SK-N-SH (cell line): ENCODE measurements around the gene HBQ1. TPM values are rescaled to one million over a fixed set of nuclear protein-coding genes. Genes with fewer than 3 reads are reported as not detected.
"Not testable (repeated sequence)": the region's sequence is repeated elsewhere in the genome, so short reads cannot be mapped to it uniquely, and the experiment has no call there.

ENCODE experiments used
- CTCF ChIA-PET: fragments of 300-600, 350-600 bp; formaldehyde crosslinking; extraction: SDS; loops from one replicate; lab custom pipeline; 2021; lab: Yijun Ruan, JAX
- POLR2A ChIA-PET: fragments of 350-600 bp; sonication (Branson Sonifier 250); formaldehyde crosslinking; extraction: SDS; loops from one replicate; lab custom pipeline; 2020; ENCODE audit warnings: antibody characterized with exemption, inconsistent platforms; lab: Yijun Ruan, JAX
- DNase-seq: peaks from one replicate; pipeline ENCODE4 v3.0.0; 2012
- H2AFZ ChIP-seq: fragments of 200-600 bp; sonication (generic); 2 replicates; pipeline ENCODE4 v1.8.1; 2016; ENCODE audit warnings: antibody characterized with exemption, mild to moderate bottlenecking, low read depth
- H3F3A ChIP-seq: fragments of 200-600 bp; sonication (generic); replicated peaks from 2 replicates; pipeline ENCODE3; 2016; ENCODE audit warnings: antibody characterized with exemption, mild to moderate bottlenecking; ENCODE audit not compliant: insufficient read depth
- H3K27ac ChIP-seq, 2 experiments: fragments of 200-500 bp in 1 of 2; fragments of 200-600 bp in 1 of 2; sonication (Bioruptor generic) in 1 of 2; sonication (generic), shearing (Covaris generic) in 1 of 2; 2 replicates each; pipeline versions ENCODE4 v1.5.1 to v1.6.1; 2014 to 2016; ENCODE audit warnings: low read depth in 2 of 2, inconsistent platforms in 1 of 2, low read length in 1 of 2, mild to moderate bottlenecking in 1 of 2, mixed read lengths in 1 of 2
- H3K27me3 ChIP-seq: fragments of 200-600 bp; sonication (generic), shearing (Covaris generic); 2 replicates; pipeline ENCODE4 v1.6.1; 2016; ENCODE audit warnings: mixed run types; ENCODE audit not compliant: insufficient read depth
- H3K36me3 ChIP-seq, 2 experiments: fragments of 200-500 bp in 1 of 2; fragments of 200-600 bp in 1 of 2; sonication (Bioruptor generic) in 1 of 2; sonication (generic) in 1 of 2; replicated peaks in 1 of 2; 2 replicates each; pipeline versions ENCODE3 to v1.5.1; 2014 to 2016; ENCODE audit warnings: low read length in 1 of 2, mild to moderate bottlenecking in 1 of 2; ENCODE audit not compliant: insufficient read depth in 2 of 2, control insufficient read depth in 1 of 2
- H3K4me1 ChIP-seq, 2 experiments: fragments of 200-500 bp in 1 of 2; fragments of 200-600 bp in 1 of 2; sonication (Bioruptor generic) in 1 of 2; sonication (generic), shearing (Covaris generic) in 1 of 2; 2 replicates each; pipeline versions ENCODE4 v1.5.1 to v1.6.1; 2014 to 2016; ENCODE audit warnings: low read depth in 1 of 2, low read length in 1 of 2, mixed run types in 1 of 2; ENCODE audit not compliant: insufficient read depth in 2 of 2, control insufficient read depth in 1 of 2
- H3K4me2 ChIP-seq: fragments of 200-600 bp; sonication (generic), shearing (Covaris generic); 2 replicates; pipeline ENCODE4 v1.6.1; 2017; ENCODE audit warnings: mixed run types
- H3K4me3 ChIP-seq, 2 experiments: fragments of 200-500 bp in 1 of 2; fragments of 200-600 bp in 1 of 2; sonication (Bioruptor generic) in 1 of 2; sonication (generic), shearing (Covaris generic) in 1 of 2; 2 replicates each; pipeline versions ENCODE4 v1.5.1 to v1.8.1; 2014 to 2016; ENCODE audit warnings: low read depth in 2 of 2, inconsistent platforms in 1 of 2, low read length in 1 of 2, mild to moderate bottlenecking in 1 of 2, mixed read lengths in 1 of 2, moderate library complexity in 1 of 2
- H3K79me2 ChIP-seq: fragments of 200-600 bp; sonication (generic); 2 replicates; pipeline ENCODE4 v1.8.1; 2017; ENCODE audit warnings: mild to moderate bottlenecking; ENCODE audit not compliant: insufficient read depth
- H3K9ac ChIP-seq: fragments of 200-600 bp; sonication (generic); 2 replicates; pipeline ENCODE4 v1.6.1; 2017; ENCODE audit warnings: mixed run types
- H3K9me2 ChIP-seq: fragments of 200-600 bp; sonication (generic); 2 replicates; pipeline ENCODE4 v1.6.1; 2017; ENCODE audit warnings: mixed run types
- H3K9me3 ChIP-seq: fragments of 200-600 bp; sonication (generic); 2 replicates; pipeline ENCODE4 v1.6.1; 2017; ENCODE audit warnings: mixed run types, mild to moderate bottlenecking, moderate library complexity
- H4K20me1 ChIP-seq: fragments of 200-600 bp; sonication (generic); 2 replicates; pipeline ENCODE4 v1.6.1; 2017; ENCODE audit warnings: mild to moderate bottlenecking, mixed run types; ENCODE audit not compliant: insufficient read depth
- EZH2phosphoT487 ChIP-seq: fragments of 200-600 bp; sonication (generic); IDR thresholded peaks from 2 replicates; pipeline ENCODE4 v1.6.1; 2017; ENCODE audit warnings: low read depth, mixed run types, mild to moderate bottlenecking, antibody characterized with exemption, moderate library complexity, borderline replicate concordance
- FOXJ3 ChIP-seq: sonication (generic); formaldehyde crosslinking; IDR thresholded peaks from 2 replicates; pipeline ENCODE4 v1.5.1; 2020; ENCODE audit warnings: mild to moderate bottlenecking, missing genetic modification reagents
- FOXM1 ChIP-seq: IDR thresholded peaks from 2 replicates; pipeline ENCODE4 v1.4.0; 2012; ENCODE audit warnings: low read depth, mild to moderate bottlenecking
- GATA2 ChIP-seq: sonication (generic); formaldehyde crosslinking; IDR thresholded peaks from 2 replicates; pipeline ENCODE4 v1.5.0; 2020; ENCODE audit warnings: mild to moderate bottlenecking, missing genetic modification reagents
- NFIC ChIP-seq: IDR thresholded peaks from 2 replicates; pipeline ENCODE4 v1.4.0; 2012; ENCODE audit warnings: borderline replicate concordance
- TAF1 ChIP-seq: IDR thresholded peaks from 2 replicates; pipeline ENCODE4 v1.6.1; 2012; ENCODE audit warnings: low read depth, mild to moderate bottlenecking, low read length, moderate library complexity, borderline replicate concordance
- WGBS: methylation state at CpG from one replicate; pipeline ENCODE4 v1.1.6; 2017; ENCODE audit warnings: low lambda C conversion rate; 5-methylcytosine and 5-hydroxymethylcytosine counted together
- polyA plus RNA-seq, 3 experiments: library from polyadenylated mRNA; depleted of rRNA; stranded (reverse); fragments of >200 nt; gene quantifications; 2 replicates each; pipeline ENCODE4 v1.2.3, GENCODE V29; 2012
- TF ChIP-seq, protein P1 (sequence below): IDR thresholded peaks from 2 replicates; pipeline ENCODE4 v1.4.0; 2012; ENCODE audit warnings: low read depth
- TF ChIP-seq, protein P2 (sequence below): IDR thresholded peaks from 2 replicates; pipeline ENCODE4; 2012

Gene HBQ1
- polyA plus RNA-seq, 1 of the 3 experiments (the other 2 are of a cell fraction) = 5.2 TPM

DNA sequence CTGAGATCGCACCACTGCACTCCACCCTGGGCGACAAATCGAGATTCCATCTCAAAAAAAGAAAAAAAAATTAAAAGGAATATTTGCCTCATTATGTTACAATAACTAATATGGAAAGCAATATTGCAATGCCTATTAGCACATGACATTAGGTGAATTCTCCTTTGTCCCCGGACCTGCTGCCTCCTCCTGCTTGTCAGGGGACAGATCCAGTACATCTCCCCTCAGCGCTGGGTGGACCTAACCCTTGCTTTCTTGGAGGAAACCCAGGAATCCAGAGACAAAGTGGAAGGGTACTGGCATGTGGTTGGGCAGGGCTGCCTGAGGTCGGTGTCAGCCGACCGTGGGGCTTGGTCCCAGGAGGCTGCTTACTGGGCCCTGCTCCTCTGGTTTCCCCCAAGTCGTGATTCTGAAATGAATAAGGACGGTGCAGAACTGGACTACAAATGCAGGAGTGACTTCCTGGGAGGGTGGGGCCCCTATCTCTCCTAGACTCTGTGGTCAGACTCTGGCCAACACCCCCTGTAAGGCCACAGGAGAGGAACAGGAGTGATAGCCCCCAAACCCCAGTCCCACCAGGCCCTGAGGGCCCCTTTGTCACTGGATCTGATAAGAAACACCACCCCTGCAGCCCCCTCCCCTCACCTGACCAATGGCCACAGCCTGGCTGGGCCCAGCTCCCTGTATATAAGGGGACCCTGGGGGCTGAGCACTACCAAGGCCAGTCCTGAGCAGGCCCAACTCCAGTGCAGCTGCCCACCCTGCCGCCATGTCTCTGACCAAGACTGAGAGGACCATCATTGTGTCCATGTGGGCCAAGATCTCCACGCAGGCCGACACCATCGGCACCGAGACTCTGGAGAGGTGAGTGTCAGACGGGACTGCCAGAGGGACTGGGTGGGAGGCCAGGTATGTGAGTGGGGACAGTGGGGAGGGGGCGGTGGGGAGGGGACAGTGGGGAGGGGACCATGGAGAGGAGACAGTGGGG lies 27.8 kb upstream of the HBQ1 start, which contains the start of gene HBZ:
Gene HBZ (plus strand): TSS at position 504 of the 988 bp plus-strand sequence. CDS start 266 bp downstream, at position 770.
- Histone ChIP-seq H2AFZ (no peak within 1 kb of the TSS), H3K79me2 (no peaks in the 10 kb centered on the region), H3K4me2 (no peak within 1 kb of the TSS)
- 93% methylated on average over 17 of the region's 17 CpGs for WGBS
- POLR2A ChIA-PET = no interaction called here
- TF ChIP-seq TAF1 = no peak
- no peak for TF ChIP-seq EZH2phosphoT487
- TF ChIP-seq, protein P1, sequence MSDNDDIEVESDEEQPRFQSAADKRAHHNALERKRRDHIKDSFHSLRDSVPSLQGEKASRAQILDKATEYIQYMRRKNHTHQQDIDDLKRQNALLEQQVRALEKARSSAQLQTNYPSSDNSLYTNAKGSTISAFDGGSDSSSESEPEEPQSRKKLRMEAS = no peak
- no peak for TF ChIP-seq FOXM1
- no peak for TF ChIP-seq NFIC
- TF ChIP-seq, protein P2, sequence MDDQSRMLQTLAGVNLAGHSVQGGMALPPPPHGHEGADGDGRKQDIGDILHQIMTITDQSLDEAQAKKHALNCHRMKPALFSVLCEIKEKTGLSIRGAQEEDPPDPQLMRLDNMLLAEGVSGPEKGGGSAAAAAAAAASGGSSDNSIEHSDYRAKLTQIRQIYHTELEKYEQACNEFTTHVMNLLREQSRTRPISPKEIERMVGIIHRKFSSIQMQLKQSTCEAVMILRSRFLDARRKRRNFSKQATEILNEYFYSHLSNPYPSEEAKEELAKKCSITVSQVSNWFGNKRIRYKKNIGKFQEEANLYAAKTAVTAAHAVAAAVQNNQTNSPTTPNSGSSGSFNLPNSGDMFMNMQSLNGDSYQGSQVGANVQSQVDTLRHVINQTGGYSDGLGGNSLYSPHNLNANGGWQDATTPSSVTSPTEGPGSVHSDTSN = no peak
- TF ChIP-seq GATA2 = no peak
- no peak for TF ChIP-seq FOXJ3 (CRISPR knock-in tag)
- TF ChIP-seq, all 33 proteins: peak for 0
- H3K27me3 ChIP-seq = no peaks in the 10 kb centered on the region
- H3K36me3 ChIP-seq = no peaks in the 10 kb centered on the region
- H3F3A ChIP-seq = no peaks in the 10 kb centered on the region
- no peak within 1 kb of the TSS for H3K4me3 ChIP-seq
- H3K27ac ChIP-seq = no peak within 1 kb of the TSS
- H4K20me1 ChIP-seq = no peaks in the 10 kb centered on the region
- no peak for DNase-seq
- H3K9me3 ChIP-seq = no peaks in the 10 kb centered on the region
- H3K4me1 ChIP-seq = peaks cover 0 to 14% of the 10 kb centered on the region in 2 experiments; a peak in 1 of 4 replicates
- H3K9ac ChIP-seq = no peak within 1 kb of the TSS
- CTCF ChIA-PET = interaction anchor here (1.0 to 1.7 kb wide), 2 partner anchors 28 to 56 kb away, joined by 3 to 4 read pairs; partner anchors contain the start of gene HBQ1
- H3K9me2 ChIP-seq = no peaks in the 10 kb centered on the region

GRCh38 chr16:153129-153521 lies 27.1 kb upstream of the HBQ1 start:
- H3K9me3 ChIP-seq, DNase-seq, H3K4me3 ChIP-seq, CTCF ChIA-PET, H3K4me2 ChIP-seq, H3K79me2 ChIP-seq, H3K27ac ChIP-seq, H3K9me2 ChIP-seq, H3K36me3 ChIP-seq, H3K9ac ChIP-seq, POLR2A ChIA-PET, H4K20me1 ChIP-seq, H3K27me3 ChIP-seq, H2AFZ ChIP-seq, H3F3A ChIP-seq: not testable (repeated sequence)
- WGBS = 94% methylated on average over 4 of the region's 6 CpGs
- peaks cover 0 to 14% of the 10 kb centered on the region in 2 experiments; a peak in 1 of 4 replicates for H3K4me1 ChIP-seq

DNA sequence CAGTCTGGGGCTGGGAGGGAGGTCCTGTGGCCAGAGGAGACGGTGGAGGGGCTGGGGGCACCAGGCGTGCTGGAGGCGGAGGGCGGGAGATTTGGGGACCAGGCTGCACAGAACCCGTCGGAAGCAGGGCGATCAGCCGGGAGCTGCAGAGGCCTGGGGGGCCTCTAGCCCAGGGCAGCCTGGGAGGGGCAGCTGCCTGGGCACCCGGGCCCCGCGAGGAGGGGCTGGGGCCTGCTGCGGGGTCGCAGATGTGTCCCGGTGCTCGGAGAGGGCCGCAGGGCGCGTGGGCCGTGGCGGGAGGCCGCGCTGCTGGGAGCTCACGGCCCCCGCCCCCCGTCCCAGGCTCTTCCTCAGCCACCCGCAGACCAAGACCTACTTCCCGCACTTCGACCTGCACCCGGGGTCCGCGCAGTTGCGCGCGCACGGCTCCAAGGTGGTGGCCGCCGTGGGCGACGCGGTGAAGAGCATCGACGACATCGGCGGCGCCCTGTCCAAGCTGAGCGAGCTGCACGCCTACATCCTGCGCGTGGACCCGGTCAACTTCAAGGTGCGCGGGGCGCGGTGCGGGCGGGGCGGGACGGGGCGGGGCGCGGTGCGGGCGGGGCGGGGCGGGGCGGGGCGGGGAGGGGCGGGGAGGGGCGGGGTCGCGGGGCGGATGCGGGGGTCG lies 26.6 kb upstream of the HBQ1 start:
- H3K9me3 ChIP-seq, H3F3A ChIP-seq, POLR2A ChIA-PET, H3K27ac ChIP-seq, H3K36me3 ChIP-seq, H3K9me2 ChIP-seq, H3K9ac ChIP-seq, H3K4me2 ChIP-seq, H4K20me1 ChIP-seq, DNase-seq, H3K79me2 ChIP-seq, H3K4me3 ChIP-seq, H2AFZ ChIP-seq, H3K27me3 ChIP-seq: not testable (repeated sequence)
- CTCF ChIA-PET = interaction anchor here (1.1 to 1.8 kb wide), 2 partner anchors 27 to 28 kb away, joined by 4 to 7 read pairs; partner anchors contain the start of gene HBQ1
- WGBS = no CpG with 5 or more reads among the region's 74 CpGs
- peaks cover 0 to 14% of the 10 kb centered on the region in 2 experiments; a peak in 1 of 4 replicates for H3K4me1 ChIP-seq
